GM18870 (cell line): Measurements from ENCODE around the gene HGS.

Experiments
- ATAC-seq: cut with Tn5 transposase; IDR thresholded peaks from one replicate; pipeline ENCODE4 v1.9.1; 2021; ENCODE audit warnings: moderate library complexity; ENCODE audit not compliant: unreplicated experiment

The HGS gene

DNA sequence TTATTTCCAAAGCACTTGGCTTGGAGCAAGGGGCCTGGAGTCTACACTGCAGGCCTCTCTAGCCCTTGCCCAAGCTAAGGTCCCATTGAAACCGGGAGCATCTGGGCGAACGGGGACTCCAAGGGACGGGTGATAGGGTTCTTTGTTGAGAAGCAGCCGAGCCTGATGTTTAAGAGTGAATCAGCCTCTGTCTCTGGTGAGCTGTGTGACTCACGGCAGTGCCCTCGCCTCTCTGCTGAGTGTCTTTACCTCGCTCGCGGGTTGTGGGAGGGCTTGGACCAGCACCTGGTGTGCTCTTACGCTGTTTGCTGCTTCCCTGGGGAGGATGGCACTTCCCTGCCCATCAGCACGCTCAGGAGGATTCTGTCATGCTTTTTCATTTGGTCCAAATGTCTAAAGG, 1.3 kb downstream of the HGS start:
- ATAC-seq = no peak

DNA sequence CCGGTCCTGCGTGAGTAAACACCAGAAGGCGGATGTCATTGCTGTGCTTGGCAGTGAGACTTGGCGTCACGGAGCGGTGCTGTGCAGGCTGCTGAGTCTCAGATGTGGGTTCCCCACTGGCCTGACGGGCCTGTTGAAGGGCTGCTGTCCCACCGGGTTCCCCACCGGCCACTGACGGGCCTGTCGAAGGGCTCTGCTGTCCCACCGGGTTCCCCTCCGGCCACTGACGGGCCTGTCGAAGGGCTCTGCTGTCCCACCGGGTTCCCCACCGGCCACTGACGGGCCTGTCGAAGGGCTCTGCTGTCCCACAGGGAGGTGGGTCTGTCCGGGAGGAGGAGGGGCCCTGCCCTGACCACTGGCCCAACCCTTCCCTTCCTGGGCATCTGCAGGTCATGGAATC, 2.8 kb downstream of the HGS start:
- ATAC-seq = no peak

DNA sequence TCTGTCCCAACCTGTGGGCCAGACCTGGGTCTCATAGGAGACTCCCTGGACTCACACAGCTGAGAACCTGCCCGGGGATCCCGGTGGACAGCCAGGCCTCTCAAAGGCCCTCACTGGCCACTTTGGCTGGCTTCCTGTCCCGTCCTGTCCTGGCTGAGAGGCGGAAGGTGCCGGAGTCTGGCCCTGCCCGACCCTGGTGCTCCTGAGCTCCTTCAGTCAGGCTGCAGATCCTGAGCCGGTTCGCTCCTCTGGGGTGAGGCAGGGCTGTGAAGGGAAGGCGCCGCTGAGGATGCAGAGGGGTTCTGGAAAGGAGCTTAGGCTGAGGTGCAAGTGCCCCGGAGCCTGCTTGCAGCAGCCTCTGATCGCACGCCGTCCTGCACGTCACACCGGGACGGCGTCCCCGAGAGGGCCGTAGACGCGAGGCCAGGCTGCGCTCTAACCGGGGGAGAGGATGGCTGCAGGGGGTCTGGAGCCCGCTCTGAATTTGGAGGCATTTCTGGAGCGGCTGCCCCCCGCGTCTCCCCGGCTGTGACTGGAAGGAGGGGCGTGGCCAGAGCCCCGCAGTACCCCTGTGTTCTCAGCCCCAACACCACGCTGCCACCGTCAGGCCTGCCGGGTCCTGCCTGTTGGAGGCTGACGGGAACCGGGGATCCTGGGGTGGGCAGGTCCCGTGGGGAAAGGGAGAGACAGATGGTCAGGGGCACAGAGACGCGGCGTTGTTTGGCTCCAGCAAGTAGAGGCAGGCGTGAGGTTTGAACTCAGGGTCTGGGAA, 4.1 kb downstream of the HGS start:
- no peak for ATAC-seq

DNA sequence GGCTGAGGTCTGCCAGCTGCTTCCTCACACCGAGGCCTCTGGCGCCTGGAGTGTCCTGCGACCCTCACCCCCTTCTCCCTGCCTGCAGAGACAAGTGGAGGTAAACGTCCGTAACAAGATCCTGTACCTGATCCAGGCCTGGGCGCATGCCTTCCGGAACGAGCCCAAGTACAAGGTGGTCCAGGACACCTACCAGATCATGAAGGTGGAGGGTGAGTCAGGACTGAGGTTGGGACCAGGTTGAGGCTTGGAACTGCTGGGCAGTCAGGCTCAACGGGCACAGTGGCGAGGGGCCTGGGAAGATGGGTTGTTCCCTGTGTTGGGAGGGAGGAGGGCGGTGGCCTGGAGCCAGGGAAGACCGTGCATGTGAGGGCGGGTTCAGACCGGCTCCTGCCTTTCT, 4.8 kb downstream of the HGS start:
- ATAC-seq = no peak

DNA sequence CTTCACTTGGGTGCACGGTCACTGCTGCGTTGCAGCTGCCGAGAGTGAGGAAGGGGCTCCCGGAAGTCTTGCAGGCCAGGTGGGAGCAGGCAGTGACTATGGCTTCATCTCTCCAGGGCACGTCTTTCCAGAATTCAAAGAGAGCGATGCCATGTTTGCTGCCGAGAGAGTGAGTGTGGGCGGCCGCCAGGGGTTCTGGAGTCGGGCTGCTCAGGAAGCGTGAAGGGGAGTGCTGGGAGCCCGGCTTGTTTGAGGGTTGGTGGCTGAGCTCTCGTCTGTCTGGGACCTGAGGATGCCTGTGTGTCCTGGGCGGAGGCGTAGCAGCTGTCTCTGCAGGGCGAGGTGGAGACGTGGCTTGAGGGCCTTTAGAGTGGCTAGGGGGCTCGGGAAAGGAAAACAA, 6.3 kb downstream of the HGS start:
- no peak for ATAC-seq

DNA sequence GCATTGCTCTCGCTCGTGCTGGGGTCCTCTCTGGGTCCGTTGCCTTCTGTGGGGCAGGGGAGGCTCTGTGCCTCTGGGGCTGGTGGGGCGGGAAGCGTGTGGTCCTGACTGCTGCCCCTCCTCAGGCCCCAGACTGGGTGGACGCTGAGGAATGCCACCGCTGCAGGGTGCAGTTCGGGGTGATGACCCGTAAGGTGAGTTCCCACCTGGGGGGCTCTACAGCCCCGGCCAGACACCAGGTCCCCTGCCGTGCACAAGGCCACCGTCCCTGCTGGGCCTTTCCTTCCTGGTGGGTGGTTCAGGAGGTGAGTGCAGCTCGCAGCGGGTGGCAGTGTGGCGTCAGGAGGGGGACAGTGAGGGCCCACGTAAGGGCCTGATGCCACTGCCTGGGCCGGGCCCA, 6.7 kb downstream of the HGS start:
- no peak for ATAC-seq

DNA sequence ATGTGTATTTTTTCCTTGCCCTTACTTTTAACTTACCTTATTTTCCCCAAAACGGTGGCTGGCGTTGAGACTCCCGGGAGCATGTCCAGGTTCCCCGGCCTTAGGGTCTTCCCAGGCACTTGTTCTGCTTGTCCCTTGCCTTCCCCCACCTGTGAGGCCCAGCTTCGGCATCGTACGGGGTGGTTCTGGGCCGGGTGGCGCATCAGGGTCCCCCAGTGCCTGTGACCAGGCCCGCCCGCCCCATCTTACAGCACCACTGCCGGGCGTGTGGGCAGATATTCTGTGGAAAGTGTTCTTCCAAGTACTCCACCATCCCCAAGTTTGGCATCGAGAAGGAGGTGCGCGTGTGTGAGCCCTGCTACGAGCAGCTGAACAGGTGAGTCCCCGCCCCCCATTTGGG, 7.4 kb downstream of the HGS start:
- no peak for ATAC-seq

DNA sequence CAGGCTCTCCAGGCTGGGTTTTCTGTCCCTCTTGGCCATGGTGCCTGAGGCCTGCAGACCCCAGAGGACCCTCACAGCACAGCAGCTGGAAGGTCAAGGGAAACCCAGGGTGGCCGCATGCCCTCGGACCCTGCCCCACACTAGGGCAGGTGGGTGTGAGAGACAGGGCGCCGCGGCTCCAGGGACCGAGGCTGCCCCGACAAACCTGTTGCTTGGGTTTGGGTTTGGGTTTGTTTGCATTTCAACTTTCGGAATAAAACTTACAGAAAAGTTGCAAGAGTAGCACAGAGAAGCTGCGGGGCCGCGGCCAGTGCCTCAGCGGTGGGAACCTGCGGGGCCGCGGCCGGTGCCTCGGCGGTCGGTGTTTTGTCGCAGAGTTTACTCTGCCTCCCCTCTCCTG, 7.8 kb downstream of the HGS start:
- no peak for ATAC-seq

DNA sequence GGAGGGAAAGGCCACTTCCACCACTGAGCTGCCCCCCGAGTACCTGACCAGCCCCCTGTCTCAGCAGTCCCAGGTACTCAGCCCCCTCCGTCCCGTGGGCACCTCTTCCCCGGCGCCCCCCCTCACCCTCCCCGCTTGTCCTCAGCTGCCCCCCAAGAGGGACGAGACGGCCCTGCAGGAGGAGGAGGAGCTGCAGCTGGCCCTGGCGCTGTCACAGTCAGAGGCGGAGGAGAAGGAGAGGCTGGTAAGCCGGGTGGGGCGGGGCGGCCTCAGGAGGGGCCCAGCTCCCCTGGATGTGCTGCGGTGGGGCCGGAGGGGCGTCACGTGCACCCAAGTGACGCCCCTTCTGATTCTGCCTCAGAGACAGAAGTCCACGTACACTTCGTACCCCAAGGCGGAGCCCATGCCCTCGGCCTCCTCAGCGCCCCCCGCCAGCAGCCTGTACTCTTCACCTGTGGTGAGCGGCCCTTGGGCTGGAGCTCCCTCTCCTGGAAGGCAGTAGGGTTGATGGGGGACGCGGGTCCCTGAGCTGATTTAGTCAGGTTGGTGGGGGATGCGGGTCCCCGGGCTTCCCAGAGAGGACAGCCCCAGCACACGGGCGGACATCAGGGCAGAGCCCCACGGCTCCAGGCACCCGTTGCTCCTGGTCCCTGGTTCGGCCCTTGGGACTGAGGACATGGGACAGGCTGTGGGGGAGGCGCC, 9.8 kb downstream of the HGS start:
- ATAC-seq = no peak

DNA sequence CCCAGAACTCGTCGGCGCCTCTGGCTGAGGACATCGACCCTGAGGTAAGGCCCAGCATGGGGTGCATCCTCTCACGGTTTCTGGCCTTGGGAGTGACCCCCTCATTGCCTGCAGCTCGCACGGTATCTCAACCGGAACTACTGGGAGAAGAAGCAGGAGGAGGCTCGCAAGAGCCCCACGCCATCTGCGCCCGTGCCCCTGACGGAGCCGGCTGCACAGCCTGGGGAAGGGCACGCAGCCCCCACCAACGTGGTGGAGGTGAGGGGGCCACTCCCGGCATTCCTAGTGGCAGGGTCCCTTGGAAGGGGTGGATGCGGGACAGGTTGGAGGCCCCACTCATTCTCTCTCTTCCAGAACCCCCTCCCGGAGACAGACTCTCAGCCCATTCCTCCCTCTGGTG, 11.0 kb downstream of the HGS start:
- no peak for ATAC-seq

DNA sequence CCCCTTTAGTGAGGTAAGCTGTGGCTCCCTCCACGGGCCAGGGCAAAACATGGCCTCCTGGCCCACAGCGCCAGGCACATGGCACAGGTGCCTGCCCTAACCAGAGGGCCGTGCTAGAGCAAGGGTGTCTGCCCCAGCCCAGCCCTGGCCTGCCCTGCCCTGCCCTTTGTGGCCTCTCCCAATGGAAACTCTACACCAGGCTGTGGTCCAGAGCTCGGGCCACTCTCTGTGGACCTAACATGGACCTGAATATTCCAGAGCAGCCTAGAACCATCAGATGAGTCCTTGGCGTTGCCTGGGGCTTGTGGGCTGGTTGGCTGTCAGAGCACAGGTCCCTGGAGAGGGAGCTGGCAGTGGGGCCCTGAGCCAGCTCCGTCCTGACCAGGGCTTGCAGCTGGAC, 11.4 kb downstream of the HGS start:
- no peak for ATAC-seq

DNA sequence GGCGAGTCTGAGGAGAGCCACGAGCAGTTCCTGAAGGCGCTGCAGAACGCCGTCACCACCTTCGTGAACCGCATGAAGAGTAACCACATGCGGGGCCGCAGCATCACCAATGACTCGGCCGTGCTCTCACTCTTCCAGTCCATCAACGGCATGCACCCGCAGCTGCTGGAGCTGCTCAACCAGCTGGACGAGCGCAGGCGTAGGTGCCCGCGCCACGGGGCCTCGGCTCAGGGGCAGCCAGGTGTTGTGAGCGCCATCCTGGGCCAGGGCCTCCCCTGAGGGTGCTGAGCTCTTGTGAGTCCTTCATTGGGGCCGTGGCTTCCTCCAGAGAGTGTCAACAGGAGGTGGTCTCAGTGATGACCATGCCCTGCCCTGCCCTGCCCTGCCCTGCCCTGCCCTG, 12.0 kb downstream of the HGS start:
- ATAC-seq = no peak

DNA sequence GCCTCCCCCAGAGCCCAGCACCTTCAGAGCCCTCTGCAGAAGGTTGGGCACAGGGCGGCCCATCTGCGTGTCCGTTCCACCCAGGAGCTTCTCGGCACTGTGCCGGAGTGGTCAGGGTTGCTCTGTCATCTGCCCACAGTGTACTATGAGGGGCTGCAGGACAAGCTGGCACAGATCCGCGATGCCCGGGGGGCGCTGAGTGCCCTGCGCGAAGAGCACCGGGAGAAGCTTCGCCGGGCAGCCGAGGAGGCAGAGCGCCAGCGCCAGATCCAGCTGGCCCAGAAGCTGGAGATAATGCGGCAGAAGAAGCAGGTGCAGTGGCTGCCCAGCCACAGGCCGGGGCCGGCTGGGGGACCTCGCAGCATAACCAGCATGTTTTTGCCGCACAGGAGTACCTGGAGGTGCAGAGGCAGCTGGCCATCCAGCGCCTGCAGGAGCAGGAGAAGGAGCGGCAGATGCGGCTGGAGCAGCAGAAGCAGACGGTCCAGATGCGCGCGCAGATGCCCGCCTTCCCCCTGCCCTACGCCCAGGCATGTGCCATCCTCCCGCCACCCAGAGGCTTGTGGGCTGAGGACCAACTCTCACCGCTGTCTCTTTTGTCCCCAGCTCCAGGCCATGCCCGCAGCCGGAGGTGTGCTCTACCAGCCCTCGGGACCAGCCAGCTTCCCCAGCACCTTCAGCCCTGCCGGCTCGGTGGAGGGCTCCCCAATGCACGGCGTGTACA, 12.6 kb downstream of the HGS start:
- no peak for ATAC-seq

DNA sequence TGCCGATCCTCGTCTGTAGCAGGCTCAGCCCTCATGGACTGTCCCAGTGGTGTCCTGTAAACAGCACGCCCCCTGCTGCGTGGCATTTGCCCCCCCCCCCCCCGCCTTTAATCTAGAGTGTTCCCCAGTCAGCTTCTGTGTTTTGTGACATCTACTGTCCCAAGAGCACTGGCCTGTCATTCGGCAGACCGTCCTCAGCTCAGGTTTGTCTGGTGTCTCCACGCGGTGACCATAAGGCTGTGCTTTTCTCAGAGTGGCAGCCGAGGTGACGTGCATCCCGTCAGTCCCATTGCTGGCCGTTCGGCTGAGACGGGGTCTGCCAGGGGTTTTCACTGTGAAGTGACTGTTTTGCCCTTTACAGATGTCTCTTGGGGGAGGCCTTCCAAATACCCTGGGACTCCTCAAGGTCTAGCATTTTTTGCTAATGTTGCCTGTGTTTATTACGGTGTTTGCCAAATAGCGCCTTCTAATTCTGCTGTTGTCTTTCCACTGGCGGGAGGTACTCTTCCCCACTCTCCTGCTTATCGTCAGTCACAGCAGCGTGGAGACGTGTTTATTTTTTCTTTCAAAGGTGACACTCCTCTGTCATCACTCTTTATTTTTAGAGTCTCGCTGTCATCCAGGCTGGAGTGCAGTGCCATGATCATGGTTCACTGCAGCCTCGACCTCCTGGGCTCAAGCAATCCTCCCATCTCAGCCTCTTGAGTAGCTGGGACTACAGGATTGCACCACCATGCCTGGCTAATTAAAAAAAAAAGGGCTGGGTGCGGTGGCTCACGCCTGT, 13.6 kb downstream of the HGS start:
- ATAC-seq = no peak

DNA sequence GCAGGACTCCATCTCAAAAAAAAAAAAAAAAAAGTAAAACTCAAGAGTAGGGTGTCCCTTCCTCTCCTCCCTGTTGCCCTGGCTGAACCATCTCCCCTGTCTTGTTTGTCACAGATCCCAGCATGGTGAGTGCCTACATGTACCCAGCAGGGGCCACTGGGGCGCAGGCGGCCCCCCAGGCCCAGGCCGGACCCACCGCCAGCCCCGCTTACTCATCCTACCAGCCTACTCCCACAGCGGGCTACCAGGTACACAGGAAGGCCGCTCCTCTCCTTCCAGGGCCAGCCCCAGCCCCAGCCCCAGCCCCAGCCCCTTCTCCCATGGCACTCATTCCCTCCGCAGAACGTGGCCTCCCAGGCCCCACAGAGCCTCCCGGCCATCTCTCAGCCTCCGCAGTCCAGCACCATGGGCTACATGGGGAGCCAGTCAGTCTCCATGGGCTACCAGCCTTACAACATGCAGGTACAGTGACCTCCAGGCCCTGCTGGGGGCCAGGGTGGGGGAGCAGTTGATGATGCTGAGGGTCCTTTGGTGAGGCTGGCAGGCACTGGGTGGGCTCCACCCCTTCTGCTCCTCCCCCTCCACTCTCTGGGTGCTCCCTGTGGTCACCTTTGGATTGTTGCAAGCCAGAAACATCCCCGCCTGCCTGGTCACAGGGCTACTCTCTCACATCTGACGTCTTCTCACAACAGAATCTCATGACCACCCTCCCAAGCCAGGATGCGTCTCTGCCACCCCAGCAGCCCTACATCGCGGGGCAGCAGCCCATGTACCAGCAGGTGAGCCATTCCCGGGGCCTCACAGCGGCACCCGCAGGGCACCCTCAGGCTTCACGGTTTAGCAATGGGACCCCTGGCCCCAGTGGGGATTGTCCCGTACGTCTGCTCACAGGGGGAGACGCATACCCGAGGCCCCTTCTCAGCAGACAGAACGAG, 16.8 kb downstream of the HGS start:
- ATAC-seq = no peak

DNA sequence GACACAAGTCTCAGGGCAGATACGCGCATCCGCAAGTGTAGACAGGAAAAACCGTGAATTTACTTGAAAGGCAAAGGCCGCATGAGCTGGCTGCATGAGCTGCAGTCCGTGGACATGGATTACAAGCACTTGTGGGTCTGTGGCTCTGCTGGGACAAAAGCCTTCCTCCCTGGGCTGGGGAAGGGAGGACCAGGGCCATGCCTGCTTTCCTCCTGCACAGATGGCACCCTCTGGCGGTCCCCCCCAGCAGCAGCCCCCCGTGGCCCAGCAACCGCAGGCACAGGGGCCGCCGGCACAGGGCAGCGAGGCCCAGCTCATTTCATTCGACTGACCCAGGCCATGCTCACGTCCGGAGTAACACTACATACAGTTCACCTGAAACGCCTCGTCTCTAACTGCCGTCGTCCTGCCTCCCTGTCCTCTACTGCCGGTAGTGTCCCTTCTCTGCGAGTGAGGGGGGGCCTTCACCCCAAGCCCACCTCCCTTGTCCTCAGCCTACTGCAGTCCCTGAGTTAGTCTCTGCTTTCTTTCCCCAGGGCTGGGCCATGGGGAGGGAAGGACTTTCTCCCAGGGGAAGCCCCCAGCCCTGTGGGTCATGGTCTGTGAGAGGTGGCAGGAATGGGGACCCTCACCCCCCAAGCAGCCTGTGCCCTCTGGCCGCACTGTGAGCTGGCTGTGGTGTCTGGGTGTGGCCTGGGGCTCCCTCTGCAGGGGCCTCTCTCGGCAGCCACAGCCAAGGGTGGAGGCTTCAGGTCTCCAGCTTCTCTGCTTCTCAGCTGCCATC, 17.7 kb downstream of the HGS start:
- ATAC-seq = no peak

DNA sequence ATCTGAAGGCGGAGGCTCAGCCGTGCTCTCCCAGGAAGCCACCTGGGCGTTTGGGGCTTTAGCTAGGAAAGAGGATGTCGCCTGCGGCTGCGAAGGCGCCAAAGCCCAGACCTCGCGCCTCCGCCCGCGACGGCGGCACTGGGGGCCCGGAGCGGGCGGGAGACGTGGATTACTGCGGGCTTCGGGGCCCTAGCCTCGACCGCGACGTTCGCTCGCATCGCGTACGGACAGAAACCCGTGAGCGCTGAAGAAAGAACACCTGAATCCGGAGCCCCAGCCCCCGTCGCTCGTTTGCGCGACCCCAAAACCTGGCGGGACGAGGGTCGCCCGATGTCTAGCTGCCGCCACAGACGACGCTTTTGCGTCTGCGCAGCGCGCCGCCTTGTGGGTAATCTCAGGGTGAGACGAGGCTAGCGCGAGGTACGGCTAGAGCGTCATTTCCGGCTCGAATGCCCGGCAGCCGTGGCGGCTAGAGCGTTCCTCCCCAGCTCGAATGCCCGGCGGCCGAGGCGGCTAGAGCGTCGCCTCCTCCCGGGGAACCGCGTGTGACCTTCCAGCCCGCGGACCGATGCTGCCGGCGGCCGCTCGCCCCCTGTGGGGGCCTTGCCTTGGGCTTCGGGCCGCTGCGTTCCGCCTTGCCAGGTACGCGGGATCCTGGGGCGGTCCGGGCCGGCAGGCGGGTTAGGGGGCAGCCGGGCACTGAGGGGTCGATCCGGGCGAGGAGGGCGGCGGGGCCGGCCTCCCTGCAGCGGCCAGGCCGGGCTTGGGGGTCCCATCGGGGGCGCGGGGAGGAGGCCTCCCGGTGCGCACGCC, 19.3 kb downstream of the HGS start, which contains the start of gene MRPL12:
Gene MRPL12, plus strand, starts transcription at position 434 of the 813 bp plus-strand sequence. Its CDS starts 135 bp downstream, at position 569.
- ATAC-seq = peak; percentile 69
